Liver (tissue), 9 donors: Measurements from ENCODE around the gene GRB14. TPM values are rescaled to one million over a fixed set of nuclear protein-coding genes. Genes with fewer than 3 reads are reported as not detected.

Experiments
- DNase-seq: peaks from one replicate; pipeline ENCODE4 v3.0.0-alpha.2; 2017; ENCODE audit warnings: low spot score
- H3K27ac ChIP-seq, 2 donors: one replicate each; pipeline ENCODE4 v1.7.0; 2013; ENCODE audit warnings: inconsistent platforms in 2 of 2, low read length in 2 of 2, control low read depth in 1 of 2, low read depth in 1 of 2, mild to moderate bottlenecking in 1 of 2
- H3K27me3 ChIP-seq, 4 donors: one replicate each; pipeline versions ENCODE4 v1.6.1 to v1.7.0; 2013; ENCODE audit warnings: low read length in 3 of 4, inconsistent platforms in 1 of 4, mild to moderate bottlenecking in 1 of 4, moderate library complexity in 1 of 4; ENCODE audit not compliant: control insufficient read depth in 4 of 4, insufficient read depth in 4 of 4
- H3K36me3 ChIP-seq, 4 donors: one replicate each; pipeline versions ENCODE4 v1.6.1 to v1.7.0; 2013; ENCODE audit warnings: low read length in 3 of 4, mild to moderate bottlenecking in 3 of 4, low read depth in 1 of 4, moderate library complexity in 1 of 4; ENCODE audit not compliant: control insufficient read depth in 4 of 4, insufficient read depth in 3 of 4
- H3K4me1 ChIP-seq, 4 donors: one replicate each; pipeline versions ENCODE4 v1.6.1 to v1.7.0; 2013; ENCODE audit warnings: low read length in 3 of 4, mild to moderate bottlenecking in 3 of 4, moderate library complexity in 1 of 4; ENCODE audit not compliant: control insufficient read depth in 4 of 4, insufficient read depth in 4 of 4
- H3K4me3 ChIP-seq, 3 donors: one replicate each; pipeline versions ENCODE4 v1.6.1 to v1.7.0; 2013; ENCODE audit warnings: low read length in 3 of 3, control low read depth in 1 of 3, low read depth in 1 of 3, mild to moderate bottlenecking in 1 of 3
- H3K9ac ChIP-seq, 2 donors: one replicate each; pipeline ENCODE4 v1.7.0; 2013; ENCODE audit warnings: low read length in 2 of 2, mild to moderate bottlenecking in 2 of 2, moderate library complexity in 2 of 2, control low read depth in 1 of 2, low read depth in 1 of 2
- H3K9me3 ChIP-seq, 4 donors: one replicate each; pipeline versions ENCODE4 v1.6.1 to v1.7.0; 2013; ENCODE audit warnings: low read length in 3 of 4; ENCODE audit not compliant: control insufficient read depth in 4 of 4
- ATF3 ChIP-seq: IDR thresholded peaks from 2 replicates; pipeline ENCODE4 v1.6.1; 2016; ENCODE audit warnings: antibody characterized with exemption
- FOXA1 ChIP-seq: IDR thresholded peaks from 2 replicates; pipeline ENCODE4 v1.6.1; 2016; ENCODE audit warnings: antibody characterized with exemption
- GABPA ChIP-seq, 2 donors: IDR thresholded peaks in 1 of 2; conservative IDR thresholded peaks in 1 of 2; 2 replicates each; pipeline ENCODE4 v1.6.1; 2016; ENCODE audit warnings: antibody characterized with exemption in 2 of 2, mild to moderate bottlenecking in 1 of 2, moderate library complexity in 1 of 2
- HNF4A ChIP-seq, 2 donors: conservative IDR thresholded peaks; 2 replicates each; pipeline ENCODE4 v1.6.1; 2016; ENCODE audit warnings: antibody characterized with exemption in 2 of 2, mild to moderate bottlenecking in 2 of 2
- JUND ChIP-seq, 2 donors: IDR thresholded peaks; 2 replicates each; pipeline ENCODE4 v1.6.1; 2016; ENCODE audit warnings: antibody characterized with exemption in 2 of 2
- NR2F2 ChIP-seq: IDR thresholded peaks from 2 replicates; pipeline ENCODE4 v1.6.1; 2016; ENCODE audit warnings: antibody characterized with exemption
- RAD21 ChIP-seq, 2 donors: IDR thresholded peaks; 2 replicates each; pipeline ENCODE4 v1.6.1; 2016; ENCODE audit warnings: antibody characterized with exemption in 2 of 2, mild to moderate bottlenecking in 2 of 2
- SP1 ChIP-seq: IDR thresholded peaks from 2 replicates; pipeline ENCODE4 v1.6.1; 2018; ENCODE audit warnings: antibody characterized with exemption, mild to moderate bottlenecking
- TAF1 ChIP-seq: conservative IDR thresholded peaks from 2 replicates; pipeline ENCODE4 v1.6.1; 2016; ENCODE audit warnings: antibody characterized with exemption, mild to moderate bottlenecking
- YY1 ChIP-seq: IDR thresholded peaks from 2 replicates; pipeline ENCODE4 v1.6.1; 2016; ENCODE audit warnings: antibody characterized with exemption, mild to moderate bottlenecking
- ZBTB33 ChIP-seq: IDR thresholded peaks from 2 replicates; pipeline ENCODE4 v1.6.1; 2016; ENCODE audit warnings: antibody characterized with exemption
- WGBS: extraction: QIAGEN DNeasy Blood & Tissue Kit; methylation state at CpG from one replicate; pipeline ENCODE4 v1.1.7; 2013; 5-methylcytosine and 5-hydroxymethylcytosine counted together
- polyA plus RNA-seq, 2 donors: library from polyadenylated mRNA; stranded (reverse) in 1 of 2; unstranded in 1 of 2; fragments of 200-250 nt in 1 of 2; fragments of >200 nt in 1 of 2; fragmentation: Nextera tagmentation in 1 of 2; extraction: Ambion mirVana in 1 of 2; gene quantifications; one replicate each; pipeline versions ENCODE4 v1.2.1 to v1.2.3, GENCODE V29; 2013 to 2015
- total RNA-seq, 2 donors: library from RNA; depleted of rRNA; stranded (reverse); fragments of >200 nt; gene quantifications; one replicate each; pipeline ENCODE4 v1.2.3, GENCODE V29; 2014
- TF ChIP-seq, protein P1 (sequence below): IDR thresholded peaks from 2 replicates; pipeline ENCODE4 v1.6.1; 2016; ENCODE audit warnings: antibody characterized with exemption, mild to moderate bottlenecking
- TF ChIP-seq, protein P2 (sequence below): IDR thresholded peaks from 2 replicates; pipeline ENCODE4 v1.6.1; 2016; ENCODE audit warnings: antibody characterized with exemption
- donor health status: healthy.
- donor health status: healthy.
- donor health status: healthy.
- donor health status: healthy.
- donor health status: healthy.

Gene GRB14
- total and polyA plus RNA-seq, 4 donors, result 1.0 to 119 (median 33.0) TPM

- no peaks in the 10 kb centered on the region for H3K27me3 ChIP-seq
- TF ChIP-seq, protein P1, sequence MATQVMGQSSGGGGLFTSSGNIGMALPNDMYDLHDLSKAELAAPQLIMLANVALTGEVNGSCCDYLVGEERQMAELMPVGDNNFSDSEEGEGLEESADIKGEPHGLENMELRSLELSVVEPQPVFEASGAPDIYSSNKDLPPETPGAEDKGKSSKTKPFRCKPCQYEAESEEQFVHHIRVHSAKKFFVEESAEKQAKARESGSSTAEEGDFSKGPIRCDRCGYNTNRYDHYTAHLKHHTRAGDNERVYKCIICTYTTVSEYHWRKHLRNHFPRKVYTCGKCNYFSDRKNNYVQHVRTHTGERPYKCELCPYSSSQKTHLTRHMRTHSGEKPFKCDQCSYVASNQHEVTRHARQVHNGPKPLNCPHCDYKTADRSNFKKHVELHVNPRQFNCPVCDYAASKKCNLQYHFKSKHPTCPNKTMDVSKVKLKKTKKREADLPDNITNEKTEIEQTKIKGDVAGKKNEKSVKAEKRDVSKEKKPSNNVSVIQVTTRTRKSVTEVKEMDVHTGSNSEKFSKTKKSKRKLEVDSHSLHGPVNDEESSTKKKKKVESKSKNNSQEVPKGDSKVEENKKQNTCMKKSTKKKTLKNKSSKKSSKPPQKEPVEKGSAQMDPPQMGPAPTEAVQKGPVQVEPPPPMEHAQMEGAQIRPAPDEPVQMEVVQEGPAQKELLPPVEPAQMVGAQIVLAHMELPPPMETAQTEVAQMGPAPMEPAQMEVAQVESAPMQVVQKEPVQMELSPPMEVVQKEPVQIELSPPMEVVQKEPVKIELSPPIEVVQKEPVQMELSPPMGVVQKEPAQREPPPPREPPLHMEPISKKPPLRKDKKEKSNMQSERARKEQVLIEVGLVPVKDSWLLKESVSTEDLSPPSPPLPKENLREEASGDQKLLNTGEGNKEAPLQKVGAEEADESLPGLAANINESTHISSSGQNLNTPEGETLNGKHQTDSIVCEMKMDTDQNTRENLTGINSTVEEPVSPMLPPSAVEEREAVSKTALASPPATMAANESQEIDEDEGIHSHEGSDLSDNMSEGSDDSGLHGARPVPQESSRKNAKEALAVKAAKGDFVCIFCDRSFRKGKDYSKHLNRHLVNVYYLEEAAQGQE, result no peak
- TF ChIP-seq TAF1 (no peak), ZBTB33 (no peak), SP1 (no peak), ATF3 (no peak), FOXA1 (no peak), YY1 (no peak), JUND (IDR thresholded peaks at IDR 0.05) (no peak)
- no peak overlapping the region for H3K4me3 ChIP-seq
- H3K36me3 ChIP-seq, result peaks cover 2 to 19% (median 11%) of the 10 kb centered on the region in 4 donors
- H3K9me3 ChIP-seq, result no peaks in the 10 kb centered on the region
- DNase-seq, result no peak
- no peak overlapping the region for H3K9ac ChIP-seq
- H3K27ac ChIP-seq, result no peak overlapping the region
- H3K4me1 ChIP-seq, result peaks cover 0 to 8% (median 0%) of the 10 kb centered on the region in 4 donors
Observed at GRCh38 chr2:164512871-164513270, 108.4 kb downstream of the GRB14 start.

GRCh38 chr2:164511738-164512137 lies 109.5 kb downstream of the GRB14 start:
- DNase-seq, result no peak
- WGBS, result 97% methylated on average over 4 of the region's 4 CpGs
- Histone ChIP-seq H3K9ac (no peak overlapping the region), H3K9me3 (no peaks in the 10 kb centered on the region), H3K4me1 (peaks cover 0 to 8% (median 0%) of the 10 kb centered on the region in 4 donors), H3K4me3 (no peak overlapping the region), H3K27me3 (no peaks in the 10 kb centered on the region), H3K36me3 (peaks cover 2 to 16% (median 11%) of the 10 kb centered on the region in 4 donors), H3K27ac (no peak overlapping the region)
- TF ChIP-seq HNF4A (conservative IDR thresholded peaks at IDR 0.05) (no peak), GABPA (IDR thresholded peaks at IDR 0.05 in 1 of 2, conservative IDR thresholded peaks at IDR 0.05 in 1 of 2) (no peak), NR2F2 (no peak), RAD21 (IDR thresholded peaks at IDR 0.05) (no peak), TAF1 (no peak)
- TF ChIP-seq, protein P1, result no peak
- TF ChIP-seq, protein P2, sequence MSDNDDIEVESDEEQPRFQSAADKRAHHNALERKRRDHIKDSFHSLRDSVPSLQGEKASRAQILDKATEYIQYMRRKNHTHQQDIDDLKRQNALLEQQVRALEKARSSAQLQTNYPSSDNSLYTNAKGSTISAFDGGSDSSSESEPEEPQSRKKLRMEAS, result no peak
